HepG2 (cell line): ENCODE data around the gene TNFRSF18.

Experiments
- ADNP ChIP-seq: sonication (generic); formaldehyde crosslinking; IDR thresholded peaks from 2 replicates; pipeline ENCODE4 v1.4.0; 2020; ENCODE audit warnings: missing genetic modification reagents
- ESRRA ChIP-seq: sonication (generic); formaldehyde crosslinking; IDR thresholded peaks from 2 replicates; pipeline ENCODE4 v1.5.1; 2020; ENCODE audit warnings: mild to moderate bottlenecking, low read depth, missing genetic modification reagents
- HNRNPH1 ChIP-seq: fragments of 200-400 bp; formaldehyde crosslinking; optimal IDR thresholded peaks from 2 replicates; pipeline ENCODE3; 2017; ENCODE audit warnings: mild to moderate bottlenecking, low read depth, low read length
- MAFG ChIP-seq: sonication (generic); formaldehyde crosslinking; IDR thresholded peaks from 2 replicates; pipeline ENCODE4 v1.5.1; 2020; ENCODE audit warnings: mild to moderate bottlenecking, missing genetic modification reagents
- MAZ ChIP-seq, 2 experiments: sonication (generic) in 1 of 2; formaldehyde crosslinking in 1 of 2; IDR thresholded peaks; 2 replicates each; pipeline versions ENCODE4 v1.5.0 to v1.6.1; 2012 to 2020; ENCODE audit warnings: low read depth in 2 of 2, mild to moderate bottlenecking in 2 of 2, borderline replicate concordance in 1 of 2, improper control_type of control experiment in 1 of 2, low read length in 1 of 2, missing genetic modification reagents in 1 of 2, moderate library complexity in 1 of 2
- PRPF4 ChIP-seq: fragments of 200-400 bp; formaldehyde crosslinking; IDR thresholded peaks from 2 replicates; pipeline ENCODE4 v1.6.1; 2016; ENCODE audit warnings: low read length, low read depth; ENCODE audit not compliant: poor library complexity, severe bottlenecking
- SIX1 ChIP-seq: sonication (generic); formaldehyde crosslinking; IDR thresholded peaks from 2 replicates; pipeline ENCODE4 v1.4.0; 2020; ENCODE audit warnings: missing genetic modification reagents, borderline replicate concordance
- SOX13 ChIP-seq, 3 experiments: fragments of 450-650 bp in 1 of 3; sonication (generic) in 1 of 3; formaldehyde crosslinking in 1 of 3; IDR thresholded peaks in 2 of 3; conservative IDR thresholded peaks in 1 of 3; 2 replicates each; pipeline versions ENCODE4 v1.5.0 to v1.6.1; 2016 to 2020; ENCODE audit warnings: antibody characterized with exemption in 1 of 3, mild to moderate bottlenecking in 1 of 3, missing compliant biosample characterization in 1 of 3, missing genetic modification reagents in 1 of 3, moderate library complexity in 1 of 3
- TAF1 ChIP-seq: sonication (generic); formaldehyde crosslinking; IDR thresholded peaks from 2 replicates; pipeline ENCODE4 v1.4.0; 2020; ENCODE audit warnings: missing genetic modification reagents
- TCF7L2 ChIP-seq: IDR thresholded peaks from 2 replicates; pipeline ENCODE4 v1.6.1; 2011; ENCODE audit warnings: mild to moderate bottlenecking, low read depth, low read length, moderate library complexity
- TF ChIP-seq, protein P1 (sequence below): sonication (generic); formaldehyde crosslinking; IDR thresholded peaks from 2 replicates; pipeline ENCODE4 v1.5.0; 2020; ENCODE audit warnings: mild to moderate bottlenecking, missing genetic modification reagents, moderate library complexity
- TF ChIP-seq, protein P2 (sequence below): sonication (generic); formaldehyde crosslinking; IDR thresholded peaks from 2 replicates; pipeline ENCODE4 v1.4.0; 2020; ENCODE audit warnings: missing genetic modification reagents, mild to moderate bottlenecking, borderline replicate concordance
- TF ChIP-seq, protein P3 (sequence below), 2 experiments: sonication (generic) in 1 of 2; formaldehyde crosslinking in 1 of 2; IDR thresholded peaks; 2 replicates each; pipeline versions ENCODE4 v1.5.1 to v1.6.1; 2011 to 2020; ENCODE audit warnings: borderline replicate concordance in 1 of 2, low read depth in 1 of 2, low read length in 1 of 2, mild to moderate bottlenecking in 1 of 2, missing genetic modification reagents in 1 of 2, moderate library complexity in 1 of 2

DNA sequence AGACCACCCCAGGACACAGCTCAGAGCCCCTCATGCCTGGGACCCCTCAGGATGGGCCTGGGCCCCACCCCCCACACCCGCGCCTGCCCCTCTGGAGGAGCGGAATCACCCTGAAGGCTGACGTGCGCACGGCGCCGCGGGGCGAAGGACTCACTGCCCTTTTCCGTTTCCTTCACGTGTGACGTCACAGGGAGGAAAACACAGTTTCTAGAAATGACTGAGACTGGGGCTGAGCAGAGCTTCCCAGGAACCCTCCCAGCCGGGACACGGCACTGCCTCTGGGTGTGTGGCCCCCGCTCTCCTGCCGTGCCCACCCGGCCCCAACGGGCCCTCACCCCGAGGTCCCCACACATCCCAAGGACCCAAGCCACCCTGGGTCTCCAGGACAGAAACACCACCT lies 12.9 kb upstream of the TNFRSF18 start:
- TF ChIP-seq SIX1 (CRISPR knock-in tag) (no peak), PRPF4 (no peak), MAFG (CRISPR knock-in tag) (no peak), TAF1 (no peak), MAZ (IDR thresholded peaks at IDR 0.05; ENCODE audit: borderline replicate concordance, low read depth, low read length) (no peak), MAZ (CRISPR knock-in tag; IDR thresholded peaks at IDR 0.05; ENCODE audit: low read depth) (no peak), SOX13 (IDR thresholded peaks at IDR 0.05) (no peak), SOX13 (CRISPR knock-in tag; conservative IDR thresholded peaks at IDR 0.05 in 1 of 2, IDR thresholded peaks at IDR 0.05 in 1 of 2) (no peak), HNRNPH1 (no peak), ADNP (CRISPR knock-in tag) (no peak), TCF7L2 (no peak), ESRRA (CRISPR knock-in tag) (no peak)
- TF ChIP-seq, protein P1, sequence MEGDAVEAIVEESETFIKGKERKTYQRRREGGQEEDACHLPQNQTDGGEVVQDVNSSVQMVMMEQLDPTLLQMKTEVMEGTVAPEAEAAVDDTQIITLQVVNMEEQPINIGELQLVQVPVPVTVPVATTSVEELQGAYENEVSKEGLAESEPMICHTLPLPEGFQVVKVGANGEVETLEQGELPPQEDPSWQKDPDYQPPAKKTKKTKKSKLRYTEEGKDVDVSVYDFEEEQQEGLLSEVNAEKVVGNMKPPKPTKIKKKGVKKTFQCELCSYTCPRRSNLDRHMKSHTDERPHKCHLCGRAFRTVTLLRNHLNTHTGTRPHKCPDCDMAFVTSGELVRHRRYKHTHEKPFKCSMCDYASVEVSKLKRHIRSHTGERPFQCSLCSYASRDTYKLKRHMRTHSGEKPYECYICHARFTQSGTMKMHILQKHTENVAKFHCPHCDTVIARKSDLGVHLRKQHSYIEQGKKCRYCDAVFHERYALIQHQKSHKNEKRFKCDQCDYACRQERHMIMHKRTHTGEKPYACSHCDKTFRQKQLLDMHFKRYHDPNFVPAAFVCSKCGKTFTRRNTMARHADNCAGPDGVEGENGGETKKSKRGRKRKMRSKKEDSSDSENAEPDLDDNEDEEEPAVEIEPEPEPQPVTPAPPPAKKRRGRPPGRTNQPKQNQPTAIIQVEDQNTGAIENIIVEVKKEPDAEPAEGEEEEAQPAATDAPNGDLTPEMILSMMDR (CRISPR knock-in tag), result no peak
- TF ChIP-seq, protein P2, sequence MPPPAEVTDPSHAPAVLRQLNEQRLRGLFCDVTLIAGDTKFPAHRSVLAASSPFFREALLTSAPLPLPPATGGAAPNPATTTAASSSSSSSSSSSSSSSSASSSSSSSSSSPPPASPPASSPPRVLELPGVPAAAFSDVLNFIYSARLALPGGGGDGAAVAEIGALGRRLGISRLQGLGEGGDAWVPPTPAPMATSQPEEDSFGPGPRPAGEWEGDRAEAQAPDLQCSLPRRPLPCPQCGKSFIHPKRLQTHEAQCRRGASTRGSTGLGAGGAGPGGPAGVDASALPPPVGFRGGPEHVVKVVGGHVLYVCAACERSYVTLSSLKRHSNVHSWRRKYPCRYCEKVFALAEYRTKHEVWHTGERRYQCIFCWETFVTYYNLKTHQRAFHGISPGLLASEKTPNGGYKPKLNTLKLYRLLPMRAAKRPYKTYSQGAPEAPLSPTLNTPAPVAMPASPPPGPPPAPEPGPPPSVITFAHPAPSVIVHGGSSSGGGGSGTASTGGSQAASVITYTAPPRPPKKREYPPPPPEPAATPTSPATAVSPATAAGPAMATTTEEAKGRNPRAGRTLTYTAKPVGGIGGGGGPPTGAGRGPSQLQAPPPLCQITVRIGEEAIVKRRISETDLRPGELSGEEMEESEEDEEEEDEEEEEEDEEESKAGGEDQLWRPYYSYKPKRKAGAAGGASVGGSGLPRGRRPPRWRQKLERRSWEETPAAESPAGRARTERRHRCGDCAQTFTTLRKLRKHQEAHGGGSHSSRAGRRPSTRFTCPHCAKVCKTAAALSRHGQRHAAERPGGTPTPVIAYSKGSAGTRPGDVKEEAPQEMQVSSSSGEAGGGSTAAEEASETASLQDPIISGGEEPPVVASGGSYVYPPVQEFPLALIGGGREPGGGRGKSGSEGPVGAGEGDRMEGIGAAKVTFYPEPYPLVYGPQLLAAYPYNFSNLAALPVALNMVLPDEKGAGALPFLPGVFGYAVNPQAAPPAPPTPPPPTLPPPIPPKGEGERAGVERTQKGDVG (CRISPR knock-in tag), result no peak
- TF ChIP-seq, protein P3, sequence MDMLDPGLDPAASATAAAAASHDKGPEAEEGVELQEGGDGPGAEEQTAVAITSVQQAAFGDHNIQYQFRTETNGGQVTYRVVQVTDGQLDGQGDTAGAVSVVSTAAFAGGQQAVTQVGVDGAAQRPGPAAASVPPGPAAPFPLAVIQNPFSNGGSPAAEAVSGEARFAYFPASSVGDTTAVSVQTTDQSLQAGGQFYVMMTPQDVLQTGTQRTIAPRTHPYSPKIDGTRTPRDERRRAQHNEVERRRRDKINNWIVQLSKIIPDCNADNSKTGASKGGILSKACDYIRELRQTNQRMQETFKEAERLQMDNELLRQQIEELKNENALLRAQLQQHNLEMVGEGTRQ (IDR thresholded peaks at IDR 0.05; ENCODE audit: low read depth, low read length), result no peak
- TF ChIP-seq, protein P3 (CRISPR knock-in tag; IDR thresholded peaks at IDR 0.05; ENCODE audit: borderline replicate concordance), result no peak
